HG02852 (cell line): Measurements from ENCODE around the gene GLIS1.

Experiments used
- ATAC-seq: cut with Tn5 transposase; IDR thresholded peaks from one replicate; pipeline ENCODE4 v1.9.1; 2021; ENCODE audit warnings: mild to moderate bottlenecking, moderate library complexity; ENCODE audit not compliant: unreplicated experiment

GLIS1 gene

GRCh38 chr1:53681351-53681976, 57.5 kb downstream of the GLIS1 start:
- ATAC-seq = no peak

- ATAC-seq = no peak
Observed at GRCh38 chr1:53680868-53681267, 58.1 kb downstream of the GLIS1 start.

- no peak for ATAC-seq
Observed at GRCh38 chr1:53678938-53679825, 59.8 kb downstream of the GLIS1 start.

- ATAC-seq = no peak
Observed at GRCh38 chr1:53678507-53678906, 60.5 kb downstream of the GLIS1 start.

- no peak for ATAC-seq
Observed at GRCh38 chr1:53678046-53678445, 60.9 kb downstream of the GLIS1 start.

GRCh38 chr1:53677486-53677885, 61.5 kb downstream of the GLIS1 start:
- ATAC-seq = no peak

- no peak for ATAC-seq
Observed at GRCh38 chr1:53672785-53673184, 66.2 kb downstream of the GLIS1 start.

GRCh38 chr1:53672243-53672642, 66.7 kb downstream of the GLIS1 start:
- ATAC-seq = no peak

GRCh38 chr1:53669621-53670191, 69.3 kb downstream of the GLIS1 start:
- ATAC-seq = no peak

- no peak for ATAC-seq
Observed at GRCh38 chr1:53666566-53666965, 72.4 kb downstream of the GLIS1 start.

- ATAC-seq = no peak
Observed at GRCh38 chr1:53665996-53666395, 73.0 kb downstream of the GLIS1 start.

GRCh38 chr1:53663529-53664300, 75.2 kb downstream of the GLIS1 start:
- ATAC-seq = no peak

GRCh38 chr1:53662951-53663350, 76.0 kb downstream of the GLIS1 start:
- ATAC-seq = no peak

- no peak for ATAC-seq
Observed at GRCh38 chr1:53662169-53662568, 76.8 kb downstream of the GLIS1 start.

GRCh38 chr1:53661496-53661895, 77.5 kb downstream of the GLIS1 start:
- ATAC-seq = no peak

- no peak for ATAC-seq
Observed at GRCh38 chr1:53660666-53661065, 78.3 kb downstream of the GLIS1 start.

GRCh38 chr1:53659436-53659835, 79.5 kb downstream of the GLIS1 start:
- no peak for ATAC-seq

- ATAC-seq = no peak
Observed at GRCh38 chr1:53658489-53659230, 80.3 kb downstream of the GLIS1 start.

- no peak for ATAC-seq
Observed at GRCh38 chr1:53657891-53658396, 81.0 kb downstream of the GLIS1 start.

- no peak for ATAC-seq
Observed at GRCh38 chr1:53657531-53657805, 81.5 kb downstream of the GLIS1 start.
